GM08714 (cell line): ENCODE data around the gene POLR2J2.
"Not testable (repeated sequence)": the region's sequence is repeated elsewhere in the genome, so short reads cannot be mapped to it uniquely, and the experiment has no call there.

Source experiments
- H3K4me3 ChIP-seq: fragments of 200-500 bp; sonication (Bioruptor generic); 2 replicates; pipeline ENCODE4 v1.5.1; 2014; ENCODE audit warnings: mild to moderate bottlenecking, low read length, inconsistent platforms

Gene POLR2J2

GRCh38 chr7:102671956-102672307 is 469 bp upstream of the POLR2J2 start:
- not testable (repeated sequence) for H3K4me3 ChIP-seq

DNA sequence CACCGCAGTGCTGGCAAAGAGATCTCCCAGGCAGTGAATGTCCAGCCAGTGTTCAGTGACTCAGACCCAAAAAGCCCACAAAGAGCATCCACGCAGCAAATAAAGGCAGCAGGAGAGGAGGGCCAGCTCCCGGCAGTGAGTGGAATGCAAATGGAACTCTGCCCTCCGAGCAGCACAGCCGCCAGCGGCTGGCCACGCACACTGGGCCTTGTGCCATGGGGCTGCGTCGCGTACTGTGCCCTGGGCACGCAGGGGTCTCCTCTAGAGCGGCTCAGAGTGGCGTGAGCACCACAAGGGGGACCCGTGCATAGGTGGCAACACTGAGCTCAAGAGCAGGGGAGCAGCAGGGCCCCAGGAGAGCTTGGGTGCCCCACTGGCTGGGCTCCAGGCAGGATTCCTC is 3.9 kb downstream of the POLR2J2 start:
- not testable (repeated sequence) for H3K4me3 ChIP-seq

- not testable (repeated sequence) for H3K4me3 ChIP-seq
These were observed 4.6 kb downstream of the POLR2J2 start for GRCh38 chr7:102666850-102667249.

- not testable (repeated sequence) for H3K4me3 ChIP-seq
These were observed 6.7 kb downstream of the POLR2J2 start for GRCh38 chr7:102664765-102665164.

GRCh38 chr7:102649924-102650323 is 21.5 kb downstream of the POLR2J2 start, which contains the start of gene SPDYE2B:
Gene SPDYE2B, plus strand, starts transcription at chr7:102650319. Its CDS starts 2,030 bp downstream, at chr7:102652349.
- H3K4me3 ChIP-seq, result not testable (repeated sequence)

DNA sequence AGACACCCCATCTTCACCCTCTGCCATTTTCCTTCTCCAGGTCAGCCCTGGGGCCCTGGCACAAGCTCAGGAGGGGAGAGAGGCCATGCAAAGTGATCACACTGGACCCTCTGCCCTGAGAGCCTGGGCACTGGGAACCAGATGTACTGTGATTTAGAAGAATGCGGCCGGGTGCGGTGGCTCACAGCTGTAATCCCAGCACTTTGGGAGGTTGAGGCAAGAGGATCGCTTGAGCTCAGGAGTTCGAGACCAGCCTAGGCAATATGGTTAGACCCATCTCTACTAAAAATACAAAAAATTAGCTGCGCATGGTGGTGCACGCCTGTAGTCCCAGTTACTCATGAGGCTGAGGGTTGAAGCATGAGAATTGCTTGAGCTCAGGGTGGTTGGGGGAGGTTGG is 23.6 kb downstream of the POLR2J2 start:
- H3K4me3 ChIP-seq, result not testable (repeated sequence)

- not testable (repeated sequence) for H3K4me3 ChIP-seq
These were observed 28.1 kb downstream of the POLR2J2 start for GRCh38 chr7:102643404-102643803.

GRCh38 chr7:102642691-102643090 is 28.8 kb downstream of the POLR2J2 start, which contains the start of gene UPK3BL1:
Gene UPK3BL1, minus strand, starts transcription at chr7:102642791. Its CDS starts 50 bp downstream, at chr7:102642741.
- H3K4me3 ChIP-seq, result not testable (repeated sequence)

- not testable (repeated sequence) for H3K4me3 ChIP-seq
These were observed 32.6 kb downstream of the POLR2J2 start for GRCh38 chr7:102638848-102639247.

DNA sequence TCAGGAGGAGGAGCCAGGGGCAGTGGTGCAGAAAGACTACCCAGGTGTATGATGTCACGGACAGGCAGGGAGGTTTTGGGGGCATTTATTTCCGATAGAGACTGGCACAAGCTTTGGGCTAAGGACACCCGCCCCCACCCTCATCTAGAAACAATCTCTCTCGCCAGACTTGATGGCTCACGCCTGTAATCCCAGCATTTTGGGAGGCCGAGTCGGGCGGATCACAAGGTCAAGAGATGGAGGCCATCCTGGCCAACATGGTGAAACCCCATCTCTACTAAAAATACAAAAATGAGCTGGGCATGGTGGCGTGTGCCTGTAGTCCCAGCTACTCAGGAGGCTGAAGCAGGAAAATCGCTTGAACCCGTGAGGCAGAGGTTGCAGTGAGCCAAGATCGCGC is 34.5 kb downstream of the POLR2J2 start:
- not testable (repeated sequence) for H3K4me3 ChIP-seq

- not testable (repeated sequence) for H3K4me3 ChIP-seq
These were observed 36.1 kb downstream of the POLR2J2 start for GRCh38 chr7:102635354-102635753.

- H3K4me3 ChIP-seq, result not testable (repeated sequence)
These were observed 37.2 kb downstream of the POLR2J2 start for GRCh38 chr7:102634299-102634698.

GRCh38 chr7:102630622-102631021 is 40.8 kb downstream of the POLR2J2 start:
- H3K4me3 ChIP-seq, result not testable (repeated sequence)

- not testable (repeated sequence) for H3K4me3 ChIP-seq
These were observed 44.1 kb downstream of the POLR2J2 start for GRCh38 chr7:102627271-102627904.

DNA sequence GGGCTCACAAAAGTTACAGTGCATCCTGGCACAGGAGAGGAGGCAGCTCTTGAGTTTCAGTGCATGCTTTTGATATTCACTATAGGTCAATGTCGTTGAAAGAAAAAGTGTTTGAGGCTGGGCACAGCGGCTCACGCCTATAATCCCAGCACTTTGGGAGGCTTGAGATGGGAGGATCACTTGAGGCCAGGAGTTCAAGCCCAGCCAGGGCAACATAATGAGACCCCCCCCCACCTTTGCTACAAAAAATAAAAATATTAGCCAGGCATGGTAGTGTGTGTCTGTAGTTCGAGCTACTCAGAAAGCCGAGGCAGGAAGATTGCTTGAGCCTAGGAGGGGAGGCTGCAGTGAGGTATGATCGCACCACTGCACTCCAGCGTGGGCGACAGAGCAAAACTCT is 53.3 kb downstream of the POLR2J2 start:
- not testable (repeated sequence) for H3K4me3 ChIP-seq

- H3K4me3 ChIP-seq, result peak within 1 kb of the TSS; percentile 57; the same call in 1 of the 2 replicates
These were observed 54.8 kb downstream of the POLR2J2 start, which contains the start of gene RASA4 for GRCh38 chr7:102616507-102617125. Gene RASA4, minus strand, starts transcription at chr7:102616756. Its CDS starts 67 bp downstream, at chr7:102616689.
